ENCODE measurements around the gene CXorf65. TPM values are rescaled to one million over a fixed set of nuclear protein-coding genes. Genes with fewer than 3 reads are reported as not detected.

CXorf65 gene
- total RNA-seq, 2 donors from 2014 or later: not detected

GRCh38 chrX:71056867-71057266 lies 49.7 kb downstream of the CXorf65 start:
- no peaks in the 10 kb centered on the region for H3K4me1 Mint-ChIP-seq
- H3K9ac ChIP-seq (ENCODE audit: extremely low read depth, low read length, poor library complexity, severe bottlenecking): no peak overlapping the region
- H3K27ac Mint-ChIP-seq: no peak overlapping the region
- H3K27ac ChIP-seq (ENCODE audit: low read depth, low read length): no peak overlapping the region
- peaks cover 12% of the 10 kb centered on the region for H3K36me3 ChIP-seq (ENCODE audit: control insufficient read depth, insufficient read depth, low read length)
- no peak overlapping the region for H3K4me3 ChIP-seq (ENCODE audit: low read length)
- H3K4me1 ChIP-seq (ENCODE audit: control insufficient read depth, insufficient read depth, low read length): no peaks in the 10 kb centered on the region
- H3K4me3 Mint-ChIP-seq: no peak overlapping the region
- no peaks in the 10 kb centered on the region for H3K27me3 Mint-ChIP-seq (ENCODE audit: insufficient read depth)
- no peak for DNase-seq
- H3K36me3 Mint-ChIP-seq (ENCODE audit: low read depth): peaks cover 14% of the 10 kb centered on the region
- no peaks in the 10 kb centered on the region for H3K9me3 ChIP-seq (ENCODE audit: control insufficient read depth, low read length)
- H3K9me3 Mint-ChIP-seq: peaks cover 23% of the 10 kb centered on the region
- no peak for TF ChIP-seq CTCF (conservative IDR thresholded peaks at IDR 0.05)
- no peaks in the 10 kb centered on the region for H3K27me3 ChIP-seq (ENCODE audit: control insufficient read depth, insufficient read depth, low read length, poor library complexity, severe bottlenecking)

Other genes starting within 250 kb of the CXorf65 start
- gene TEX11, start 198.0 kb downstream of the CXorf65 start, total RNA-seq: under 1 TPM in 1 of 2 donors, not detected in 1; 0.75 TPM
- 100 to 1,000 TPM; 114 to 135 TPM for gene SLC7A3, start 175.6 kb downstream of the CXorf65 start, total RNA-seq
- gene SNX12, start 38.4 kb downstream of the CXorf65 start, total RNA-seq: 10 to 100 TPM; 50.3 to 51.0 TPM
- gene FOXO4, start 10.9 kb downstream of the CXorf65 start, total RNA-seq: 10 to 100 TPM; 14.6 to 17.5 TPM
- not detected for gene IL2RG, start 4.8 kb upstream of the CXorf65 start, total RNA-seq
- 10 to 100 TPM; 57.8 to 60.8 TPM for gene MED12, start 11.9 kb upstream of the CXorf65 start, total RNA-seq
- gene NLGN3, start 38.1 kb upstream of the CXorf65 start, total RNA-seq: 1 to 10 TPM; 1.3 to 3.0 TPM
- gene GJB1, start 116.5 kb upstream of the CXorf65 start, total RNA-seq: 1 to 10 TPM in 1 of 2 donors, under 1 TPM in 1; 0.91 to 1.4 TPM
- gene ZMYM3, start 147.4 kb upstream of the CXorf65 start, total RNA-seq: 10 to 100 TPM; 91.0 to 91.8 TPM
- gene NONO, start 176.9 kb upstream of the CXorf65 start, total RNA-seq: 100 to 1,000 TPM; 553 to 671 TPM
- gene ITGB1BP2, start 195.0 kb upstream of the CXorf65 start, total RNA-seq: 1 to 10 TPM; 4.1 to 6.1 TPM

Data from endodermal cell (in vitro differentiated cells).